Measurements from ENCODE around the gene KRTAP5-8. TPM values are rescaled to one million over a fixed set of nuclear protein-coding genes. Genes with fewer than 3 reads are reported as not detected.

The KRTAP5-8 gene
- total and polyA plus RNA-seq, 2 experiments from 2014 or later, result not detected

- H3K9me2 ChIP-seq (ENCODE audit: insufficient read depth), result no peaks in the 10 kb centered on the region
These were observed 35.8 kb upstream of the KRTAP5-8 start for GRCh38 chr11:71502026-71502425.

More at GRCh38 chr11:71502026-71502425, 35.8 kb upstream of the KRTAP5-8 start:
- H3K36me3 Mint-ChIP-seq (ENCODE audit: low read depth), result peaks cover 40% of the 10 kb centered on the region
- ATAC-seq (no peak), DNase-seq (ENCODE audit: low spot score) (no peak)
- no peak overlapping the region for H3K4me2 ChIP-seq
- no peaks in the 10 kb centered on the region for H3K27me3 ChIP-seq (ENCODE audit: insufficient read depth)
- peaks cover 8% of the 10 kb centered on the region; the same call in 1 of the 2 replicates for H3K36me3 ChIP-seq (ENCODE audit: insufficient read depth)
- no peak overlapping the region for H2AFZ ChIP-seq
- TF ChIP-seq NANOG (IDR thresholded peaks at IDR 0.05; ENCODE audit: borderline replicate concordance), result no peak
- no peak for TF ChIP-seq ZNF331 (CRISPR knock-in tag; IDR thresholded peaks at IDR 0.05; ENCODE audit: low read depth)
- TF ChIP-seq POLR2AphosphoS5 (IDR thresholded peaks at IDR 0.05; ENCODE audit: low read depth), result no peak
- TF ChIP-seq JUNB (IDR thresholded peaks at IDR 0.05; ENCODE audit: unreplicated experiment), result no peak
- no peak for TF ChIP-seq REST (IDR thresholded peaks at IDR 0.05; ENCODE audit: unreplicated experiment)
- no peak for TF ChIP-seq CREB1 (CRISPR knock-in tag; IDR thresholded peaks at IDR 0.05; ENCODE audit: low read depth)
- TF ChIP-seq CTCF (conservative IDR thresholded peaks at IDR 0.05; ENCODE audit: low read depth in 2 of 2), result no peak
- no peak for TF ChIP-seq ZNF114 (CRISPR knock-in tag; IDR thresholded peaks at IDR 0.05)
- no peak for TF ChIP-seq ETS1 (IDR thresholded peaks at IDR 0.05)
- TF ChIP-seq ZNF462 (CRISPR knock-in tag; IDR thresholded peaks at IDR 0.05), result no peak
- no peak for TF ChIP-seq EZH2 (IDR thresholded peaks at IDR 0.05; ENCODE audit: low read depth, unreplicated experiment)
- TF ChIP-seq STAT1 (IDR thresholded peaks at IDR 0.05; ENCODE audit: unreplicated experiment), result no peak
- TF ChIP-seq EZH2phosphoT487 (IDR thresholded peaks at IDR 0.05; ENCODE audit: unreplicated experiment), result no peak
- no peak overlapping the region for H3K4me3 ChIP-seq
- H3K27me3 Mint-ChIP-seq (ENCODE audit: insufficient read depth, low read depth, poor library complexity), result peaks cover 11% of the 10 kb centered on the region
- no peak overlapping the region for H3K27ac ChIP-seq (ENCODE audit: low read depth)
- no peak overlapping the region for H3K27ac Mint-ChIP-seq
- H3K4me1 Mint-ChIP-seq, result peaks cover 17% of the 10 kb centered on the region
- peaks cover 15% of the 10 kb centered on the region; the same call in 2 of the 3 replicates for H3K9me3 Mint-ChIP-seq
- H3K4me1 ChIP-seq (ENCODE audit: insufficient read depth), result peaks cover 8% of the 10 kb centered on the region; the same call in 1 of the 2 replicates
- H3K4me3 Mint-ChIP-seq, result no peak overlapping the region
- H3K79me2 ChIP-seq (replicated peaks; ENCODE audit: insufficient read depth), result no peaks in the 10 kb centered on the region
- no peaks in the 10 kb centered on the region for H3F3A ChIP-seq (replicated peaks; ENCODE audit: low read depth)
- H4K20me1 ChIP-seq (replicated peaks; ENCODE audit: insufficient read depth), result no peaks in the 10 kb centered on the region
